ENCODE results near the gene DIO3. TPM values are rescaled to one million over a fixed set of nuclear protein-coding genes. Genes with fewer than 3 reads are reported as not detected.

DIO3 gene
- total RNA-seq = not detected in 2 replicates

GRCh38 chr14:101561145-101561896, at the start of gene DIO3:
Gene DIO3 (plus strand): TSS chr14:101561495.

Other genes starting within 250 kb of the DIO3 start
- gene PPP2R5C, start 200.2 kb downstream of the DIO3 start, total RNA-seq = 66.2 and 69.6 TPM in 2 replicates

Measured in hair follicular keratinocyte (primary cell).